ENCODE data around the gene RB1. TPM values are rescaled to one million over a fixed set of nuclear protein-coding genes. Genes with fewer than 3 reads are reported as not detected.
"Not testable (repeated sequence)": the region's sequence is repeated elsewhere in the genome, so short reads cannot be mapped to it uniquely, and the experiment has no call there.

RB1 gene
- total and polyA plus RNA-seq, 7 experiments from 2014 or later = 12.1 to 37.1 (median 18.5) TPM

GRCh38 chr13:48320399-48320790 is 16.8 kb downstream of the RB1 start:
- peaks cover 15 to 46% (median 30%) of the 10 kb centered on the region in 7 donors for H3K4me1 Mint-ChIP-seq
- Histone ChIP-seq H3K4me1 (ENCODE audit: control insufficient read depth in 2 of 2, insufficient read depth in 2 of 2, low read length in 2 of 2) (no peaks in the 10 kb centered on the region), H3K36me3 (ENCODE audit: control insufficient read depth in 2 of 3, insufficient read depth in 3 of 3, low read length in 3 of 3) (peaks cover 0 to 8% (median 0%) of the 10 kb centered on the region in 3 experiments), H3K27ac (ENCODE audit: low read depth, low read length) (no peak overlapping the region), H3K9me3 (ENCODE audit: control insufficient read depth in 2 of 3, low read length in 3 of 3) (no peaks in the 10 kb centered on the region), H3K27me3 (ENCODE audit: control insufficient read depth in 2 of 2, insufficient read depth in 2 of 2, low read length in 2 of 2) (no peaks in the 10 kb centered on the region), H3K4me3 (ENCODE audit: low read length) (peak overlapping the region; percentile 54)
- ChIA-PET CTCF (interaction anchor here (0.7 to 1.0 kb wide), 4 partner anchors 11 to 448 kb away, joined by 3 to 5 read pairs (median 4); no protein-coding TSS in a partner anchor), POLR2A (interaction anchor here (0.6 to 1.0 kb wide), 4 partner anchors 16 to 1743 kb away, joined by 3 to 7 read pairs (median 3); no protein-coding TSS in a partner anchor)
- intact Hi-C loops (cut with micrococcal nuclease) = loop anchor here (1.0 to 2.0 kb wide), 2 partner anchors 16 kb away; no protein-coding TSS in a partner anchor
- peak overlapping the region in 4 of 9 donors; percentile 38 to 72 (median 52) for H3K27ac Mint-ChIP-seq
- H3K4me3 Mint-ChIP-seq = peak overlapping the region; percentile 72 to 94 (median 87)
- ATAC-seq = no peak
- DNase-seq = no peak
- peaks cover 5 to 65% (median 26%) of the 10 kb centered on the region in 5 donors for H3K36me3 Mint-ChIP-seq
- H3K9me3 Mint-ChIP-seq = peaks cover 0 to 20% (median 3%) of the 10 kb centered on the region in 11 donors
- H3K27me3 Mint-ChIP-seq = peaks cover 0 to 16% (median 0%) of the 10 kb centered on the region in 5 donors

- Mint-ChIP-seq H3K9me3 (peaks cover 0 to 20% (median 3%) of the 10 kb centered on the region in 11 donors), H3K27ac (peak overlapping the region in 7 of 9 donors; percentile 14 to 88 (median 61)), H3K36me3 (peaks cover 5 to 61% (median 24%) of the 10 kb centered on the region in 5 donors), H3K4me1 (peaks cover 13 to 41% (median 25%) of the 10 kb centered on the region in 7 donors), H3K4me3 (peak overlapping the region; percentile 72 to 94 (median 87)), H3K27me3 (peaks cover 0 to 16% (median 0%) of the 10 kb centered on the region in 5 donors)
- Histone ChIP-seq H3K9me3 (ENCODE audit: control insufficient read depth in 2 of 3, low read length in 3 of 3) (no peaks in the 10 kb centered on the region), H3K27me3 (ENCODE audit: control insufficient read depth in 2 of 2, insufficient read depth in 2 of 2, low read length in 2 of 2) (no peaks in the 10 kb centered on the region), H3K27ac (ENCODE audit: low read depth, low read length) (no peak overlapping the region), H3K4me1 (ENCODE audit: control insufficient read depth in 2 of 2, insufficient read depth in 2 of 2, low read length in 2 of 2) (no peaks in the 10 kb centered on the region), H3K36me3 (ENCODE audit: control insufficient read depth in 2 of 3, insufficient read depth in 3 of 3, low read length in 3 of 3) (peaks cover 0 to 8% (median 0%) of the 10 kb centered on the region in 3 experiments), H3K4me3 (ENCODE audit: low read length) (peak overlapping the region; percentile 54)
- ChIA-PET CTCF (interaction anchor here (0.7 kb wide), 3 partner anchors 10 to 30 kb away, joined by 4 to 5 read pairs (median 5); no protein-coding TSS in a partner anchor), POLR2A (interaction anchor here (0.6 to 1.0 kb wide), 3 partner anchors 16 to 192 kb away, joined by 3 to 7 read pairs (median 3); no protein-coding TSS in a partner anchor)
- DNase-seq = no peak
- no peak for ATAC-seq
- intact Hi-C loops (cut with micrococcal nuclease) = loop anchor here (1.0 to 2.0 kb wide), 2 partner anchors 16 to 17 kb away; no protein-coding TSS in a partner anchor
These were observed 17.4 kb downstream of the RB1 start for GRCh38 chr13:48320891-48321510.

- no peak overlapping the region for H3K27ac Mint-ChIP-seq
- POLR2A ChIA-PET = no interaction called here
- CTCF ChIA-PET = no interaction called here
- Histone ChIP-seq H3K27ac (ENCODE audit: low read depth, low read length) (no peak overlapping the region), H3K36me3 (ENCODE audit: control insufficient read depth in 2 of 3, insufficient read depth in 3 of 3, low read length in 3 of 3) (peaks cover 0 to 8% (median 0%) of the 10 kb centered on the region in 3 experiments), H3K4me1 (ENCODE audit: control insufficient read depth in 2 of 2, insufficient read depth in 2 of 2, low read length in 2 of 2) (no peaks in the 10 kb centered on the region), H3K9me3 (ENCODE audit: control insufficient read depth in 2 of 3, low read length in 3 of 3) (no peaks in the 10 kb centered on the region), H3K4me3 (ENCODE audit: low read length) (no peak overlapping the region), H3K27me3 (ENCODE audit: control insufficient read depth in 2 of 2, insufficient read depth in 2 of 2, low read length in 2 of 2) (no peaks in the 10 kb centered on the region)
- H3K36me3 Mint-ChIP-seq = peaks cover 5 to 56% (median 23%) of the 10 kb centered on the region in 5 donors
- H3K4me3 Mint-ChIP-seq = peak overlapping the region in 5 of 10 donors; percentile 78 to 94 (median 89)
- peaks cover 13 to 36% (median 25%) of the 10 kb centered on the region in 7 donors for H3K4me1 Mint-ChIP-seq
- intact Hi-C loops (cut with micrococcal nuclease) = no loop called here
- peaks cover 0 to 20% (median 3%) of the 10 kb centered on the region in 11 donors for H3K9me3 Mint-ChIP-seq
- ATAC-seq (no peak), DNase-seq (no peak)
- H3K27me3 Mint-ChIP-seq = peaks cover 0 to 16% (median 0%) of the 10 kb centered on the region in 5 donors
These were observed 18.7 kb downstream of the RB1 start for GRCh38 chr13:48322294-48322693.

- CTCF ChIA-PET = interaction anchor here (0.6 to 8.1 kb wide), 19 partner anchors 10 to 778 kb away, joined by 3 to 126 read pairs (median 4); no protein-coding TSS in a partner anchor
- Mint-ChIP-seq H3K4me3 (no peak overlapping the region), H3K9me3 (peaks cover 0 to 2% (median 0%) of the 10 kb centered on the region in 11 donors), H3K27ac (peak overlapping the region in 1 of 9 donors; percentile 4), H3K36me3 (peaks cover 0 to 36% (median 5%) of the 10 kb centered on the region in 5 donors), H3K27me3 (no peaks in the 10 kb centered on the region), H3K4me1 (peaks cover 0 to 23% (median 5%) of the 10 kb centered on the region in 7 donors)
- H3K36me3 ChIP-seq (ENCODE audit: control insufficient read depth in 2 of 3, insufficient read depth in 3 of 3, low read length in 3 of 3) = no peaks in the 10 kb centered on the region
- ATAC-seq = no peak
- POLR2A ChIA-PET = interaction anchor here (0.7 to 1.5 kb wide), 7 partner anchors 198 to 435 kb away, joined by 3 to 6 read pairs (median 3); partner anchors contain the start of gene RCBTB2
- intact Hi-C loops (cut with micrococcal nuclease) = loop anchor here (1.0 to 10.0 kb wide), 10 partner anchors 67 to 435 kb away; partner anchors contain the start of gene CYSLTR2 (in 1 of the 2)
- no peaks in the 10 kb centered on the region for H3K27me3 ChIP-seq (ENCODE audit: control insufficient read depth in 2 of 2, insufficient read depth in 2 of 2, low read length in 2 of 2)
- no peaks in the 10 kb centered on the region for H3K9me3 ChIP-seq (ENCODE audit: control insufficient read depth in 2 of 3, low read length in 3 of 3)
- no peak overlapping the region for H3K4me3 ChIP-seq (ENCODE audit: low read length)
- no peaks in the 10 kb centered on the region for H3K4me1 ChIP-seq (ENCODE audit: control insufficient read depth in 2 of 2, insufficient read depth in 2 of 2, low read length in 2 of 2)
- no peak for DNase-seq
- no peak overlapping the region for H3K27ac ChIP-seq (ENCODE audit: low read depth, low read length)
These were observed 30.4 kb downstream of the RB1 start for GRCh38 chr13:48333976-48334375.

- H3K27ac Mint-ChIP-seq = no peak overlapping the region
- peaks cover 0 to 37% (median 7%) of the 10 kb centered on the region in 5 donors for H3K36me3 Mint-ChIP-seq
- H3K9me3 ChIP-seq (ENCODE audit: control insufficient read depth in 2 of 3, low read length in 3 of 3) = peaks cover 0 to 4% (median 0%) of the 10 kb centered on the region in 3 experiments
- intact Hi-C loops (cut with micrococcal nuclease) = loop anchor here (1.0 to 10.0 kb wide), 11 partner anchors 67 to 435 kb away; partner anchors contain the start of gene CYSLTR2 (in 1 of the 2)
- no peak overlapping the region for H3K4me3 Mint-ChIP-seq
- peaks cover 0 to 23% (median 5%) of the 10 kb centered on the region in 7 donors for H3K4me1 Mint-ChIP-seq
- POLR2A ChIA-PET = interaction anchor here (0.9 to 1.3 kb wide), 4 partner anchors 198 to 434 kb away, joined by 3 to 4 read pairs (median 4); partner anchors contain the start of gene RCBTB2
- no peaks in the 10 kb centered on the region for H3K27me3 ChIP-seq (ENCODE audit: control insufficient read depth in 2 of 2, insufficient read depth in 2 of 2, low read length in 2 of 2)
- H3K9me3 Mint-ChIP-seq = peaks cover 0 to 3% (median 0%) of the 10 kb centered on the region in 11 donors
- no peaks in the 10 kb centered on the region for H3K27me3 Mint-ChIP-seq
- no peaks in the 10 kb centered on the region for H3K36me3 ChIP-seq (ENCODE audit: control insufficient read depth in 2 of 3, insufficient read depth in 3 of 3, low read length in 3 of 3)
- H3K27ac ChIP-seq (ENCODE audit: low read depth, low read length) = no peak overlapping the region
- no peak overlapping the region for H3K4me3 ChIP-seq (ENCODE audit: low read length)
- no peaks in the 10 kb centered on the region for H3K4me1 ChIP-seq (ENCODE audit: control insufficient read depth in 2 of 2, insufficient read depth in 2 of 2, low read length in 2 of 2)
- CTCF ChIA-PET = interaction anchor here (0.7 to 8.1 kb wide), 21 partner anchors 10 to 777 kb away, joined by 3 to 126 read pairs (median 4); no protein-coding TSS in a partner anchor
- DNase-seq (peak in 6 of 9 donors; percentile 27 to 64 (median 48)), ATAC-seq (peak; percentile 79)
These were observed 31.1 kb downstream of the RB1 start for GRCh38 chr13:48334534-48335127.

GRCh38 chr13:48339198-48339597 is 35.6 kb downstream of the RB1 start:
- H3K4me3 ChIP-seq (ENCODE audit: low read length); H3K27ac Mint-ChIP-seq; ATAC-seq; POLR2A ChIA-PET; H3K9me3 Mint-ChIP-seq; H3K27ac ChIP-seq (ENCODE audit: low read depth, low read length); H3K27me3 ChIP-seq (ENCODE audit: control insufficient read depth in 2 of 2, insufficient read depth in 2 of 2, low read length in 2 of 2); H3K4me1 ChIP-seq (ENCODE audit: control insufficient read depth in 2 of 2, insufficient read depth in 2 of 2, low read length in 2 of 2); CTCF ChIA-PET; DNase-seq; H3K9me3 ChIP-seq (ENCODE audit: control insufficient read depth in 2 of 3, low read length in 3 of 3); H3K27me3 Mint-ChIP-seq; H3K4me3 Mint-ChIP-seq; H3K36me3 ChIP-seq (ENCODE audit: control insufficient read depth in 2 of 3, insufficient read depth in 3 of 3, low read length in 3 of 3): not testable (repeated sequence)
- Mint-ChIP-seq H3K36me3 (peaks cover under 1 to 40% (median 15%) of the 10 kb centered on the region in 5 donors), H3K4me1 (peaks cover 0 to 10% (median 5%) of the 10 kb centered on the region in 7 donors)
- intact Hi-C loops (cut with micrococcal nuclease) = loop anchor here in 1 of 2 donors (5.0 to 10.0 kb wide), 3 partner anchors 63 to 396 kb away; no protein-coding TSS in a partner anchor

All from naive thymus-derived CD4-positive, alpha-beta T cell (primary cell).